H9 (cell line): ENCODE data around the gene RBFOX1. TPM values are rescaled to one million over a fixed set of nuclear protein-coding genes. Genes with fewer than 3 reads are reported as not detected.

Source experiments
- DNase-seq: peaks from one replicate; pipeline ENCODE4 v3.0.0-alpha.2; 2017
- H2AFZ ChIP-seq: one replicate; pipeline ENCODE4 v1.6.1; 2013; ENCODE audit warnings: mild to moderate bottlenecking, low read length, control low read depth, moderate library complexity
- H2AK5ac ChIP-seq: 2 replicates; pipeline ENCODE4 v1.6.1; 2013; ENCODE audit warnings: low read length, control low read depth, mixed read lengths; ENCODE audit not compliant: insufficient read length
- H2BK120ac ChIP-seq: one replicate; pipeline ENCODE4 v1.6.1; 2013; ENCODE audit warnings: low read depth, mild to moderate bottlenecking, low read length, control low read depth, inconsistent platforms; ENCODE audit not compliant: poor library complexity, severe bottlenecking
- H2BK12ac ChIP-seq: 2 replicates; pipeline ENCODE4 v1.6.1; 2013; ENCODE audit warnings: low read length, control low read depth, mixed read lengths, low read depth; ENCODE audit not compliant: insufficient read length
- H2BK15ac ChIP-seq: 2 replicates; pipeline ENCODE4 v1.6.1; 2013; ENCODE audit warnings: low read depth, low read length, control low read depth
- H2BK20ac ChIP-seq: one replicate; pipeline ENCODE4 v1.6.1; 2013; ENCODE audit warnings: low read depth, mild to moderate bottlenecking, low read length, control low read depth, inconsistent platforms; ENCODE audit not compliant: poor library complexity, severe bottlenecking
- H2BK5ac ChIP-seq: 2 replicates; pipeline ENCODE4 v1.6.1; 2013; ENCODE audit warnings: low read length, control low read depth, mixed read lengths; ENCODE audit not compliant: insufficient read length
- H3K14ac ChIP-seq: 2 replicates; pipeline ENCODE4 v1.6.1; 2013; ENCODE audit warnings: low read length, control low read depth; ENCODE audit not compliant: insufficient read depth
- H3K18ac ChIP-seq: 2 replicates; pipeline ENCODE4 v1.6.1; 2013; ENCODE audit warnings: low read depth, mild to moderate bottlenecking, mixed read lengths, low read length, control low read depth; ENCODE audit not compliant: insufficient read length
- H3K23ac ChIP-seq: 2 replicates; pipeline ENCODE4 v1.6.1; 2013; ENCODE audit warnings: low read length, control low read depth, mixed read lengths, low read depth; ENCODE audit not compliant: insufficient read length
- H3K23me2 ChIP-seq: 2 replicates; pipeline ENCODE4 v1.6.1; 2013; ENCODE audit warnings: low read depth, mild to moderate bottlenecking, mixed read lengths, low read length, control low read depth; ENCODE audit not compliant: insufficient read length, poor library complexity, severe bottlenecking
- H3K27ac ChIP-seq: 2 replicates; pipeline ENCODE4 v1.5.1; 2013; ENCODE audit warnings: low read length, control low read depth, mixed read lengths, low read depth; ENCODE audit not compliant: insufficient read length
- H3K27me3 ChIP-seq: 2 replicates; pipeline ENCODE4 v1.6.1; 2013; ENCODE audit warnings: low read length, control low read depth, inconsistent platforms; ENCODE audit not compliant: insufficient read depth
- H3K4ac ChIP-seq: 2 replicates; pipeline ENCODE4 v1.6.1; 2013; ENCODE audit warnings: low read depth, mild to moderate bottlenecking, control low read depth, inconsistent platforms, low read length, moderate library complexity
- H3K4me1 ChIP-seq: 2 replicates; pipeline ENCODE4 v1.6.1; 2013; ENCODE audit warnings: low read length, control low read depth, inconsistent platforms; ENCODE audit not compliant: insufficient read depth
- H3K4me2 ChIP-seq: 2 replicates; pipeline ENCODE4 v1.6.1; 2013; ENCODE audit warnings: low read length, control low read depth, mixed read lengths; ENCODE audit not compliant: insufficient read length, insufficient read depth
- H3K56ac ChIP-seq: 2 replicates; pipeline ENCODE4 v1.6.1; 2013; ENCODE audit warnings: low read depth, mild to moderate bottlenecking, mixed read lengths, low read length, control low read depth; ENCODE audit not compliant: insufficient read length
- H3K79me1 ChIP-seq: 2 replicates; pipeline ENCODE4 v1.6.1; 2013; ENCODE audit warnings: low read depth, mild to moderate bottlenecking, moderate library complexity, low read length, control low read depth, inconsistent platforms; ENCODE audit not compliant: insufficient read depth, poor library complexity, severe bottlenecking
- H3K79me2 ChIP-seq: 2 replicates; pipeline ENCODE4 v1.6.1; 2013; ENCODE audit warnings: low read length, control low read depth, inconsistent platforms; ENCODE audit not compliant: insufficient read depth
- H3K9ac ChIP-seq: 2 replicates; pipeline ENCODE4 v1.6.1; 2013; ENCODE audit warnings: low read length, control low read depth, mixed read lengths; ENCODE audit not compliant: insufficient read length; ENCODE audit errors: extremely low read depth
- H3K9me3 ChIP-seq: one replicate; pipeline ENCODE4 v1.6.1; 2013; ENCODE audit warnings: low read depth, low read length, inconsistent platforms; ENCODE audit not compliant: control insufficient read depth
- H3T11ph ChIP-seq: one replicate; pipeline ENCODE4 v1.6.1; 2013; ENCODE audit warnings: mild to moderate bottlenecking, low read length, control low read depth, inconsistent platforms
- H4K20me1 ChIP-seq: one replicate; pipeline ENCODE4 v1.6.1; 2013; ENCODE audit not compliant: control insufficient read depth, insufficient read length, insufficient read depth
- H4K5ac ChIP-seq: 2 replicates; pipeline ENCODE4 v1.6.1; 2013; ENCODE audit warnings: low read depth, mild to moderate bottlenecking, mixed read lengths, low read length, control low read depth; ENCODE audit not compliant: insufficient read length
- H4K8ac ChIP-seq: replicated peaks from 2 replicates; pipeline ENCODE4 v1.6.1; 2013; ENCODE audit warnings: low read length, control low read depth, mixed read lengths, low read depth; ENCODE audit not compliant: insufficient read length
- H4K91ac ChIP-seq: 2 replicates; pipeline ENCODE4 v1.6.1; 2013; ENCODE audit warnings: low read depth, mild to moderate bottlenecking, moderate library complexity, mixed read lengths, low read length, control low read depth; ENCODE audit not compliant: insufficient read length
- H3K27ac Mint-ChIP-seq, 3 experiments: 2 replicates in 2 of 3; 3 replicates in 1 of 3; pipeline ENCODE4 v1.8.0; 2020 to 2021; ENCODE audit warnings: mixed read lengths in 3 of 3, mild to moderate bottlenecking in 1 of 3, moderate library complexity in 1 of 3
- H3K27me3 Mint-ChIP-seq: 2 replicates; pipeline ENCODE4 v1.8.0; 2021; ENCODE audit warnings: low read depth, mild to moderate bottlenecking, moderate library complexity, mixed read lengths
- H3K36me3 Mint-ChIP-seq, 3 experiments: 2 replicates in 2 of 3; 3 replicates in 1 of 3; pipeline ENCODE4 v1.8.0; 2020 to 2021; ENCODE audit warnings: low read depth in 3 of 3, mixed read lengths in 3 of 3; ENCODE audit not compliant: insufficient read depth in 1 of 3
- H3K4me1 Mint-ChIP-seq, 2 experiments: 2 replicates each; pipeline ENCODE4 v1.8.0; 2020; ENCODE audit warnings: mixed read lengths in 2 of 2
- H3K4me3 Mint-ChIP-seq, 2 experiments: 2 replicates in 1 of 2; 3 replicates in 1 of 2; pipeline ENCODE4 v1.8.0; 2020 to 2021; ENCODE audit warnings: mild to moderate bottlenecking in 2 of 2, mixed read lengths in 2 of 2, moderate library complexity in 1 of 2
- H3K9me3 Mint-ChIP-seq, 2 experiments: 2 replicates in 1 of 2; 3 replicates in 1 of 2; pipeline ENCODE4 v1.8.0; 2020; ENCODE audit warnings: mild to moderate bottlenecking in 2 of 2, mixed read lengths in 2 of 2, moderate library complexity in 1 of 2
- CTCF ChIP-seq: fragments of 200-600 bp; sonication (generic); conservative IDR thresholded peaks from 3 replicates; pipeline ENCODE4 v1.8.0; 2021; ENCODE audit warnings: antibody characterized with exemption, mild to moderate bottlenecking
- WGBS: extraction: QIAGEN DNeasy Blood & Tissue Kit; methylation state at CpG from one replicate; pipeline ENCODE4 v1.1.7; 2013; ENCODE audit warnings: missing lambda C conversion rate, low lambda C conversion rate, mixed read lengths; ENCODE audit not compliant: insufficient read length; ENCODE audit errors: extremely low coverage; 5-methylcytosine and 5-hydroxymethylcytosine counted together
- total RNA-seq: library from RNA; stranded (reverse); gene quantifications from 2 replicates; pipeline ENCODE4 v1.2.1, GENCODE V29; 2021

RBFOX1 gene
- total RNA-seq, 1 experiment from 2014 or later = 2.0 TPM

DNA sequence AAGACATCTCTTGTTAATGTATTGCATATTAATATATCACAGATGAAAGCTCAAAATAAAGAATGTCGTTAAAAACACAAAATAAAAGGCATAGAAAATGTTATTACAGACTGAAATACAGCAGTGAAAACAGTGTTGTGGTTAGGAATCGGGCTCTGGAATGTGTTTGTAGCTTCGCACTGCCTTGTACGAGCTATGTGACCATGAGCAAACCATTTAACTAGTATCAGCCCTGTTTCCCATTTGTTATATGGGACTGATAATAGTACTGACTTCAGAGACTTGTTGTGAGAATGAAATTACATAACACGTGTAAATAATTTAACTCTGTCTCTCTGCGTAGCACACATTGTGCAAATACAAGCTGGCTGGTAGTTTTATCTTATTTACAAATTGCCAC lies 648 bp upstream of the RBFOX1 start:
- no peak overlapping the region for H3K14ac ChIP-seq
- no peak overlapping the region for H3K18ac ChIP-seq
- TF ChIP-seq CTCF = no peak
- no peak overlapping the region for H3K4ac ChIP-seq
- H4K20me1 ChIP-seq = no peaks in the 10 kb centered on the region
- H4K8ac ChIP-seq = no peak overlapping the region
- H2BK5ac ChIP-seq = no peak overlapping the region
- no peak overlapping the region for H3K4me2 ChIP-seq
- no peak overlapping the region for H2AFZ ChIP-seq
- H3K9ac ChIP-seq = no peak overlapping the region
- no peak overlapping the region for H2BK120ac ChIP-seq
- H3K23me2 ChIP-seq = no peaks in the 10 kb centered on the region
- H3K27me3 ChIP-seq = no peaks in the 10 kb centered on the region
- H3K4me1 ChIP-seq = no peaks in the 10 kb centered on the region
- Mint-ChIP-seq H3K27ac (no peak overlapping the region), H3K4me3 (no peak overlapping the region), H3K27me3 (no peaks in the 10 kb centered on the region), H3K4me1 (peaks cover under 1% of the 10 kb centered on the region in 2 experiments; a peak in 3 of 4 replicates), H3K9me3 (no peaks in the 10 kb centered on the region), H3K36me3 (no peaks in the 10 kb centered on the region)
- no peak overlapping the region for H3T11ph ChIP-seq
- no peak overlapping the region for H2BK20ac ChIP-seq
- H4K91ac ChIP-seq = no peak overlapping the region
- H3K27ac ChIP-seq = no peak overlapping the region
- no peak overlapping the region for H4K5ac ChIP-seq
- H2AK5ac ChIP-seq = no peak overlapping the region
- no peak overlapping the region for H2BK12ac ChIP-seq
- no peak overlapping the region for H2BK15ac ChIP-seq
- no peaks in the 10 kb centered on the region for H3K9me3 ChIP-seq
- H3K56ac ChIP-seq = no peak overlapping the region
- no peaks in the 10 kb centered on the region for H3K79me2 ChIP-seq
- no peak overlapping the region for H3K23ac ChIP-seq
- WGBS = no CpG with 5 or more reads among the region's 6 CpGs
- no peak for DNase-seq
- H3K79me1 ChIP-seq = no peaks in the 10 kb centered on the region
